NCI-H2107 (cell line): ENCODE measurements around the gene PRTFDC1.
"Not testable (repeated sequence)": the region's sequence is repeated elsewhere in the genome, so short reads cannot be mapped to it uniquely, and the experiment has no call there.

Source experiments
- DNase-seq: peaks from one replicate; lab custom pipeline; 2025; lab: John Stamatoyannopoulos, UW

The PRTFDC1 gene

GRCh38 chr10:24930427-24930826 is 22.0 kb downstream of the PRTFDC1 start:
- no peak for DNase-seq

GRCh38 chr10:24929904-24930303 is 22.5 kb downstream of the PRTFDC1 start:
- DNase-seq, result no peak

GRCh38 chr10:24929056-24929544 is 23.3 kb downstream of the PRTFDC1 start:
- no peak for DNase-seq

- no peak for DNase-seq
These were observed 24.2 kb downstream of the PRTFDC1 start for GRCh38 chr10:24928163-24928562.

- DNase-seq, result no peak
These were observed 25.8 kb downstream of the PRTFDC1 start for GRCh38 chr10:24926557-24926956.

GRCh38 chr10:24925799-24926198 is 26.6 kb downstream of the PRTFDC1 start:
- DNase-seq, result no peak

- DNase-seq, result not testable (repeated sequence)
These were observed 27.9 kb downstream of the PRTFDC1 start for GRCh38 chr10:24924483-24924882.

- DNase-seq, result not testable (repeated sequence)
These were observed 30.1 kb downstream of the PRTFDC1 start for GRCh38 chr10:24922222-24922868.

GRCh38 chr10:24920907-24921881 is 31.2 kb downstream of the PRTFDC1 start:
- no peak for DNase-seq

GRCh38 chr10:24920192-24920591 is 32.2 kb downstream of the PRTFDC1 start:
- DNase-seq, result not testable (repeated sequence)

GRCh38 chr10:24919629-24920028 is 32.8 kb downstream of the PRTFDC1 start:
- not testable (repeated sequence) for DNase-seq

- DNase-seq, result no peak
These were observed 34.4 kb downstream of the PRTFDC1 start for GRCh38 chr10:24917979-24918378.

GRCh38 chr10:24917493-24917892 is 34.9 kb downstream of the PRTFDC1 start:
- DNase-seq, result no peak

- no peak for DNase-seq
These were observed 36.0 kb downstream of the PRTFDC1 start for GRCh38 chr10:24916365-24916764.

GRCh38 chr10:24915304-24915703 is 37.1 kb downstream of the PRTFDC1 start:
- no peak for DNase-seq

GRCh38 chr10:24914148-24914547 is 38.3 kb downstream of the PRTFDC1 start:
- DNase-seq, result no peak

- DNase-seq, result no peak
These were observed 40.2 kb downstream of the PRTFDC1 start for GRCh38 chr10:24912215-24912614.

GRCh38 chr10:24911029-24911428 is 41.4 kb downstream of the PRTFDC1 start:
- no peak for DNase-seq

- DNase-seq, result no peak
These were observed 41.8 kb downstream of the PRTFDC1 start for GRCh38 chr10:24910574-24910973.

- DNase-seq, result no peak
These were observed 43.5 kb downstream of the PRTFDC1 start for GRCh38 chr10:24908793-24909423.

- DNase-seq, result no peak
These were observed 44.5 kb downstream of the PRTFDC1 start for GRCh38 chr10:24907956-24908355.

- DNase-seq, result no peak
These were observed 46.0 kb downstream of the PRTFDC1 start for GRCh38 chr10:24906372-24906771.
